ENCODE results near the gene ADCY2.

- TF ChIP-seq CTCF (IDR thresholded peaks at IDR 0.05) (no peak), EP300 (IDR thresholded peaks at IDR 0.05) (no peak), POLR2A (IDR thresholded peaks at IDR 0.05) (no peak)
Observed at GRCh38 chr5:7453947-7454346, 58.0 kb downstream of the ADCY2 start.

Data from stomach (tissue), 4 donors.